IMR-90 (cell line): ENCODE results near the gene EDIL3. TPM values are rescaled to one million over a fixed set of nuclear protein-coding genes. Genes with fewer than 3 reads are reported as not detected.

Experiments
- ATAC-seq: fragments of 200-7000 bp; cut with Tn5 transposase; 2 replicates; pipeline ENCODE4 v1.9.1; 2020; ENCODE audit warnings: low read depth, mild to moderate bottlenecking, moderate library complexity
- BruUV-seq: library from RNA; stranded (reverse); fragments of 400-500 nt; replicated peaks from 2 replicates; lab custom pipeline; 2021; lab: Mats Ljungman, UMichigan
- CTCF ChIA-PET: fragments of 300-600 bp; formaldehyde crosslinking; extraction: SDS; loops from one replicate; lab custom pipeline; 2021; ENCODE audit warnings: antibody characterized with exemption; lab: Yijun Ruan, JAX
- POLR2A ChIA-PET: fragments of 300-600 bp; sonication (Branson Sonifier 250); formaldehyde crosslinking; loops from one replicate; lab custom pipeline; 2022; ENCODE audit warnings: antibody characterized with exemption; ENCODE audit not compliant: unreplicated experiment; lab: Charles Lee
- DNase-seq: peaks from one replicate; pipeline ENCODE4 v3.0.0; 2013
- H2AFZ ChIP-seq: replicated peaks from 2 replicates; pipeline ENCODE3; 2013; ENCODE audit warnings: low read length, mild to moderate bottlenecking; ENCODE audit not compliant: poor library complexity
- H2AK5ac ChIP-seq: 2 replicates; pipeline ENCODE4 v1.6.1; 2013; ENCODE audit warnings: low read depth, low read length, inconsistent platforms
- H2AK9ac ChIP-seq: replicated peaks from 2 replicates; pipeline ENCODE3; 2013; ENCODE audit warnings: mild to moderate bottlenecking, low read depth, low read length, moderate library complexity; ENCODE audit not compliant: poor library complexity
- H2BK120ac ChIP-seq: 2 replicates; pipeline ENCODE4 v1.6.1; 2013; ENCODE audit warnings: low read depth, low read length, inconsistent platforms
- H2BK15ac ChIP-seq: 3 replicates; pipeline ENCODE4 v1.6.1; 2013; ENCODE audit warnings: low read depth, low read length, inconsistent platforms
- H2BK20ac ChIP-seq: 2 replicates; pipeline ENCODE4 v1.6.1; 2013; ENCODE audit warnings: low read depth, mild to moderate bottlenecking, inconsistent platforms, low read length, moderate library complexity
- H2BK5ac ChIP-seq: 2 replicates; pipeline ENCODE4 v1.6.1; 2013; ENCODE audit warnings: mild to moderate bottlenecking, low read depth, low read length, inconsistent platforms; ENCODE audit not compliant: poor library complexity, severe bottlenecking
- H3K14ac ChIP-seq: replicated peaks from 2 replicates; pipeline ENCODE4 v1.6.1; 2013; ENCODE audit warnings: low read depth, low read length, inconsistent platforms
- H3K18ac ChIP-seq: 2 replicates; pipeline ENCODE4 v1.6.1; 2013; ENCODE audit warnings: low read depth, low read length, control low read depth
- H3K23ac ChIP-seq: 2 replicates; pipeline ENCODE4 v1.6.1; 2013; ENCODE audit warnings: low read depth, low read length, inconsistent platforms
- H3K27ac ChIP-seq: 2 replicates; pipeline ENCODE4 v1.5.1; 2013; ENCODE audit warnings: mild to moderate bottlenecking, control low read depth, low read length; ENCODE audit not compliant: insufficient read depth
- H3K27me3 ChIP-seq: 2 replicates; pipeline ENCODE4 v1.6.1; 2013; ENCODE audit warnings: low read length; ENCODE audit not compliant: control insufficient read depth, insufficient read depth
- H3K36me3 ChIP-seq: 2 replicates; pipeline ENCODE4 v1.6.1; 2013; ENCODE audit warnings: low read length, mixed read lengths; ENCODE audit not compliant: control insufficient read depth, insufficient read depth
- H3K4ac ChIP-seq: 2 replicates; pipeline ENCODE4 v1.6.1; 2013; ENCODE audit warnings: low read depth, low read length, inconsistent platforms
- H3K4me1 ChIP-seq: 2 replicates; pipeline ENCODE4 v1.6.1; 2013; ENCODE audit warnings: low read length, mixed read lengths; ENCODE audit not compliant: control insufficient read depth, insufficient read depth
- H3K4me2 ChIP-seq: 2 replicates; pipeline ENCODE4 v1.6.1; 2013; ENCODE audit warnings: low read depth, mild to moderate bottlenecking, control low read depth, low read length, moderate library complexity
- H3K4me3 ChIP-seq: 2 replicates; pipeline ENCODE4 v1.5.1; 2013; ENCODE audit warnings: low read depth, mild to moderate bottlenecking, control low read depth, low read length, moderate library complexity; ENCODE audit not compliant: insufficient read depth
- H3K56ac ChIP-seq: 2 replicates; pipeline ENCODE4 v1.6.1; 2013; ENCODE audit warnings: low read length, inconsistent platforms; ENCODE audit not compliant: insufficient read depth; ENCODE audit errors: extremely low read depth
- H3K79me1 ChIP-seq, 2 experiments: 2 replicates each; pipeline ENCODE4 v1.6.1; 2013; ENCODE audit warnings: low read length in 2 of 2, inconsistent platforms in 1 of 2, low read depth in 1 of 2
- H3K9ac ChIP-seq: 2 replicates; pipeline ENCODE4 v1.6.1; 2013; ENCODE audit warnings: low read depth, low read length, control low read depth
- H3K9me1 ChIP-seq: 2 replicates; pipeline ENCODE4 v1.6.1; 2013; ENCODE audit warnings: low read length, inconsistent platforms; ENCODE audit not compliant: insufficient read depth
- H3K9me3 ChIP-seq: 2 replicates; pipeline ENCODE4 v1.6.1; 2013; ENCODE audit warnings: low read length; ENCODE audit not compliant: control insufficient read depth, insufficient read depth
- H4K20me1 ChIP-seq: 2 replicates; pipeline ENCODE4 v1.6.1; 2013; ENCODE audit warnings: low read length, inconsistent platforms; ENCODE audit not compliant: insufficient read depth
- H4K5ac ChIP-seq: 2 replicates; pipeline ENCODE4 v1.6.1; 2013; ENCODE audit warnings: mild to moderate bottlenecking, low read depth, low read length, control low read depth
- H4K8ac ChIP-seq, 2 experiments: 2 replicates each; pipeline ENCODE4 v1.6.1; 2013; ENCODE audit warnings: low read depth in 2 of 2, low read length in 2 of 2, control low read depth in 1 of 2, inconsistent platforms in 1 of 2
- H4K91ac ChIP-seq: 2 replicates; pipeline ENCODE4 v1.6.1; 2013; ENCODE audit warnings: low read depth, low read length, inconsistent platforms; ENCODE audit not compliant: insufficient read depth
- MAFK ChIP-seq: IDR thresholded peaks from 2 replicates; pipeline ENCODE4 v1.6.1; 2012; ENCODE audit warnings: low read depth, low read length, improper control_type of control experiment
- POLR2A ChIP-seq: IDR thresholded peaks from 2 replicates; pipeline ENCODE4 v1.6.1; 2012; ENCODE audit warnings: mild to moderate bottlenecking, low read depth, low read length
- WGBS, 2 experiments: methylation state at CpG; one replicate each; pipeline versions ENCODE4 v1.1.5 to v1.1.7; 2013; ENCODE audit warnings: missing lambda C conversion rate in 2 of 2; ENCODE audit not compliant: insufficient read length in 1 of 2; ENCODE audit errors: extremely low coverage in 2 of 2; 5-methylcytosine and 5-hydroxymethylcytosine counted together
- dilution Hi-C: fragments of 300-500 bp; cut with HindIII; formaldehyde crosslinking; loops from one replicate; pipeline ENCODE4 v1.14.3; 2018; ENCODE audit warnings: low sequenced_read_pairs; ENCODE audit not compliant: unreplicated experiment
- in situ Hi-C: fragments of 300-500 bp; cut with MboI; formaldehyde crosslinking; loops from 3 replicates; pipeline ENCODE4 v1.14.3; 2019; ENCODE audit warnings: low sequenced_read_pairs, inconsistent platforms, mixed read lengths
- intact Hi-C: fragments of 100-400 bp; cut with micrococcal nuclease; formaldehyde crosslinking; loops from 2 replicates; pipeline ENCODE4 v1.10.0; 2022
- polyA plus RNA-seq, 3 experiments: library from polyadenylated mRNA; depleted of rRNA; stranded (reverse); fragments of >200 nt; gene quantifications; 2 replicates each; pipeline ENCODE4 v1.2.3, GENCODE V29; 2012; ENCODE audit warnings: low replicate concordance in 1 of 3
- total RNA-seq: library from RNA; depleted of rRNA; stranded (reverse); fragments of >200 nt; gene quantifications from 2 replicates; pipeline ENCODE4 v1.2.3, GENCODE V29; 2012

The EDIL3 gene
- total and polyA plus RNA-seq, 2 of the 4 experiments (the other 2 are of a cell fraction), result 55.5 to 82.8 TPM

DNA sequence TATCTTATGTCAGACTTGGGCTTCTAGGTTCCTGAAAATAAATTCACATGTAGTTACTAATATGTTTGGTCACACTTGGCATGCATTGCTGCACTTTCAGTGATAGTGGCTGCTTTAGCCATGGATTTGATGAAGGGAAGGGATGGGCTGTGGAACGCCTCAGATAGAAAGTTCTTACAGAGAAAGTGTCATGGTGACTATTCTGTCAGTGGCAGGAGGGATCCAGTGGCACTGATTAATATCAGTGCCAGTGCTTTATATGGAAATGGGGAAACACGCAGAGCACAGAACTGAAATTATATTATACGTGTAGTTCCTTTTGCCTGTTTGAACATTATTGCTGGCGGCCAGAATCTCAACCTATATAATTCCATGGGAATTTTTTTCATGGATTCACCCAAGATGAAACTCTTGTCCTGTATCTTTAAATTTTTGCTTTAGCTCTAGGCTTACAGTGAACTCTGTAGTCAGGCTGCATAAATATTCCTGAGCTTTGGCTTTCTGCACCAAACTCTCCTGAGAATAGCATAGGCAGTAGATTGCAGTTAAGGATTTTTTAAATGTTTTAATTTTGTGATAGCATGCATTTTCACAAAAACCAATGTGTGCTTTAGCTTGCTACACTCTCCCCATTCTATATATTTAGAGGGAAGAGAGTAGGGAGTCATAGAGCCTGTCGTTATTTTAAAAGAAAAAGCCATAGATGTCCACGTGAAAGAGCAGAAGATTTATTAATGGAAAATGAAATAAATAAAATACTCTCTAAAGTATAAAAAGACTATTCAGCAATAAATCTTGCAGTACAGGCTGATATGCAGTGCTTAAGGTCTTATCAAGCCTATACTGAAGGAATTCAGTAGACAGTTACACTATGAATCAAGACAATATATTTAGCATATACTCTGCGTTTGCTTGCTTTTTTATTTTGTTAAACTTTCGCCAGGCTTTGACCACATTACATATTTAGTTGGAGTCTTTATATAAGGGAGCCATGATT is 98.7 kb downstream of the EDIL3 start:
- Histone ChIP-seq H4K5ac (no peak overlapping the region), H3K23ac (peak overlapping the region; percentile 69; the same call in 1 of the 2 replicates), H3K9ac (no peak overlapping the region), H3K4ac (no peak overlapping the region), H4K91ac (no peak overlapping the region; the same call in 1 of the 2 replicates), H2AK9ac (no peak overlapping the region), H3K18ac (no peak overlapping the region), H3K79me1 (peaks cover 16 to 20% of the 10 kb centered on the region in 2 experiments; a peak in 3 of 4 replicates), H2AFZ (no peak overlapping the region), H2BK20ac (no peak overlapping the region), H2BK120ac (no peak overlapping the region), H3K27ac (no peak overlapping the region), H4K20me1 (no peaks in the 10 kb centered on the region), H2AK5ac (peak overlapping the region; percentile 45; the same call in 1 of the 2 replicates), H2BK15ac (no peak overlapping the region), H3K27me3 (no peaks in the 10 kb centered on the region), H3K9me1 (no peaks in the 10 kb centered on the region; the same call in 1 of the 2 replicates), H4K8ac (no peak overlapping the region), H3K4me2 (no peak overlapping the region), H3K36me3 (no peaks in the 10 kb centered on the region), H3K4me1 (peaks cover 3% of the 10 kb centered on the region; the same call in 1 of the 2 replicates), H3K9me3 (0 out of 2 replicates have a peak, but pooled peaks cover 2% of the 10 kb centered on the region), H2BK5ac (no peak overlapping the region), H3K4me3 (no peak overlapping the region), H3K14ac (no peak overlapping the region), H3K56ac (no peak overlapping the region)
- dilution Hi-C loops, result no loop called here
- BruUV-seq, result no TSS peak
- in situ Hi-C loops, result no loop called here
- WGBS, 2 experiments, result no CpG with 5 or more reads among the region's 8 CpGs
- DNase-seq, result no peak
- intact Hi-C loops, result no loop called here
- ChIA-PET CTCF (interaction anchor here (0.5 to 0.7 kb wide), 2 partner anchors 68 to 1263 kb away, joined by 3 read pairs; no protein-coding TSS in a partner anchor), POLR2A (no interaction called here)
- no peak for ATAC-seq
- no peak for TF ChIP-seq MAFK
- no peak for TF ChIP-seq POLR2A
